CD4-positive, CD25-positive, alpha-beta regulatory T cell (primary cell): ENCODE measurements around the gene GSG1L. TPM values are rescaled to one million over a fixed set of nuclear protein-coding genes. Genes with fewer than 3 reads are reported as not detected.
"Not testable (repeated sequence)": the region's sequence is repeated elsewhere in the genome, so short reads cannot be mapped to it uniquely, and the experiment has no call there.

ENCODE experiments used
- ATAC-seq, 2 donors: fragments of 150-1000 bp; cut with Tn5 transposase; one replicate each; pipeline ENCODE4 v1.10.0; 2021; ENCODE audit warnings: low read depth in 2 of 2, moderate number of reproducible peaks in 2 of 2, moderate library complexity in 1 of 2
- DNase-seq, 3 donors: peaks; one replicate each; pipeline versions ENCODE4 v3.0.0 to v3.0.0-alpha.2; 2012 to 2022; ENCODE audit warnings: mixed read lengths in 1 of 3
- H3K27ac ChIP-seq: one replicate; pipeline ENCODE4 v1.7.0; 2013; ENCODE audit warnings: mild to moderate bottlenecking, low read length; ENCODE audit not compliant: insufficient read depth, poor library complexity, severe bottlenecking
- H3K27me3 ChIP-seq: one replicate; pipeline ENCODE4 v1.7.0; 2013; ENCODE audit warnings: low read length; ENCODE audit not compliant: control insufficient read depth, insufficient read depth
- H3K36me3 ChIP-seq: one replicate; pipeline ENCODE4 v1.7.0; 2013; ENCODE audit warnings: mild to moderate bottlenecking, low read length, moderate library complexity; ENCODE audit not compliant: control insufficient read depth, insufficient read depth
- H3K4me1 ChIP-seq: 2 replicates; pipeline ENCODE4 v1.7.0; 2013; ENCODE audit warnings: mild to moderate bottlenecking, low read length; ENCODE audit not compliant: insufficient read depth, control insufficient read depth, poor library complexity, severe bottlenecking
- H3K4me3 ChIP-seq: one replicate; pipeline ENCODE4 v1.7.0; 2013; ENCODE audit warnings: low read depth, mild to moderate bottlenecking, low read length, moderate library complexity
- H3K9me3 ChIP-seq, 2 experiments: 1 replicate in 1 of 2; 2 replicates in 1 of 2; pipeline ENCODE4 v1.7.0; 2013; ENCODE audit warnings: low read length in 2 of 2, mild to moderate bottlenecking in 1 of 2, moderate library complexity in 1 of 2; ENCODE audit not compliant: control insufficient read depth in 2 of 2
- H3K27ac Mint-ChIP-seq, 3 donors: one replicate each; pipeline ENCODE4 v1.8.0; 2020 to 2022; ENCODE audit warnings: mild to moderate bottlenecking in 3 of 3, mixed read lengths in 3 of 3, moderate library complexity in 2 of 3
- H3K27me3 Mint-ChIP-seq: one replicate; pipeline ENCODE4 v1.8.0; 2022; ENCODE audit warnings: mild to moderate bottlenecking, mixed read lengths
- H3K36me3 Mint-ChIP-seq: one replicate; pipeline ENCODE4 v1.8.0; 2020; ENCODE audit warnings: mixed read lengths
- H3K4me1 Mint-ChIP-seq, 4 donors: one replicate each; pipeline ENCODE4 v1.8.0; 2020 to 2022; ENCODE audit warnings: mixed read lengths in 4 of 4, mild to moderate bottlenecking in 1 of 4
- H3K4me3 Mint-ChIP-seq, 4 donors: one replicate each; pipeline ENCODE4 v1.8.0; 2020 to 2022; ENCODE audit warnings: mild to moderate bottlenecking in 4 of 4, mixed read lengths in 4 of 4, moderate library complexity in 3 of 4
- H3K9me3 Mint-ChIP-seq, 7 donors: one replicate each; pipeline ENCODE4 v1.8.0; 2020 to 2022; ENCODE audit warnings: mixed read lengths in 7 of 7, mild to moderate bottlenecking in 3 of 7, moderate library complexity in 2 of 7
- polyA plus RNA-seq, 4 donors: library from polyadenylated mRNA; unstranded; fragments of 300-500 nt; fragmentation: Illumina TruSeq; gene quantifications; one replicate each; pipeline ENCODE4 v1.2.3, GENCODE V29; 2021
- total RNA-seq: library from RNA; stranded (reverse); gene quantifications from one replicate; pipeline ENCODE4 v1.2.3, GENCODE V29; 2022

The GSG1L gene
- total and polyA plus RNA-seq, 5 donors from 2014 or later, result 0.15 TPM; not detected in 4

DNA sequence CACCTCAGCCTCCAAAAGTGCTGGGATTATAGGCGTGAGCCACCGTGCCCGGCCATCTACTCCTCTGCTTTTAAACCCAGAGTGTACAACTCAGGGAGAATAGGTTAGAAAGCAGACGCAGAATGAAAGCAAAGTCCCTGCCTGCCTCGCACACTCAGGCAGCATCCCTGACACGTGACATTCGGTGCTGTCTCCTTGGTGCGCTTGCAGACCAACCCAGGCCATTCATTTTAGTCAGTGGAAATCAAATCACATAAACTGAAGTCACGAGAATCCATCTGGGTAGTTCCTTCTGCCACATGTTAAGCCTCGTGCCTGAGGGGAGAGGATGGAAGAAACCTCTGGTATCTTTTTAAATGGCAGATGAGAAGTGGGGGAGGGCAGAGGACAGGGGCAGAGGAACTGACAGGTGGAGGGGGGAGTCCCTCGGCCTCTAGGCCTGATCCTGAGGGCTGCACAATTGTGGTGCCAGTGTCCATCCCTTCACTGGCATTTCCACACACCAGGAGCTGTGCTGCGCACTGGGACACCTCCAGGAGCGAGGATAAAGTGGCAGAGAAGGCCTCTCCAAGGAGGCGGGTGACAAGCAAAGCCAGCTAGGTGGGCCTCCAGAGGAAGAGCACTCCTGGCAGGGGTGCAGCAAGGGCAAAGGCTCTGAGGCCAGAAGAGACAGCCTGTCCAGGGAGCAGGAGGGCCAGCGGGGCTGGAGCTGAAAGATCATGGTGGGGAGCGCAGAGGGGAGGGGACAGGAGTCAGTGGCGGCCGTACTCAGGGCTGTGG lies 317.2 kb downstream of the GSG1L start:
- ATAC-seq (no peak), DNase-seq (no peak)
- Mint-ChIP-seq H3K27me3 (no peaks in the 10 kb centered on the region), H3K9me3 (peaks cover 0 to 3% (median 0%) of the 10 kb centered on the region in 7 donors), H3K4me1 (peaks cover 4 to 14% (median 5%) of the 10 kb centered on the region in 4 donors), H3K36me3 (peaks cover 15% of the 10 kb centered on the region), H3K4me3 (no peak overlapping the region), H3K27ac (no peak overlapping the region)
- no peak overlapping the region for H3K4me3 ChIP-seq
- H3K9me3 ChIP-seq, result no peaks in the 10 kb centered on the region
- H3K36me3 ChIP-seq, result no peaks in the 10 kb centered on the region
- H3K4me1 ChIP-seq, result peaks cover 7% of the 10 kb centered on the region
- no peak overlapping the region for H3K27ac ChIP-seq
- no peaks in the 10 kb centered on the region for H3K27me3 ChIP-seq

DNA sequence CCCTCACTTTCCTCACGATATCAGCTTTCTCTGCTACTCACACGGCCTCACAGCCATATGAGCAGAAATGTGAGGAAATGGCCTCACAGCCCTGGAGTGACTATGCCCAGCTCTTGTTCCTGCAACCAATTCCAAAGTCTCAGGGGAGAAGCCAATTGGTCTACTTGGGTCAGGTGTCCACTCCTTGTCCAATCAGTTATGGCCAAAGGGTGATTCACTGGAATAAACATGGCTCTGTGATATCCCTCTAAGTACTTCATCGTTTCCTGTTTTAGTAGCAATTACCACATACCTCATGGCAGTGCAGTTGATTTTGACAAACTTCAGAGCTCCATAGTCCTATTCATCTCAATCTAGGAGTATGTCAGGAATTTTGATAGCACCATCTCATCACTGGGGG lies 318.2 kb downstream of the GSG1L start:
- Mint-ChIP-seq H3K4me3 (no peak overlapping the region), H3K27ac (no peak overlapping the region), H3K9me3 (peaks cover 0 to 3% (median 0%) of the 10 kb centered on the region in 7 donors), H3K36me3 (peaks cover 15% of the 10 kb centered on the region), H3K4me1 (peaks cover 4 to 14% (median 5%) of the 10 kb centered on the region in 4 donors), H3K27me3 (no peaks in the 10 kb centered on the region)
- Histone ChIP-seq H3K36me3 (peaks cover 4% of the 10 kb centered on the region), H3K27me3 (no peaks in the 10 kb centered on the region), H3K4me1 (peaks cover 7% of the 10 kb centered on the region), H3K4me3 (no peak overlapping the region), H3K27ac (no peak overlapping the region), H3K9me3 (no peaks in the 10 kb centered on the region)
- ATAC-seq (no peak), DNase-seq (no peak)

DNA sequence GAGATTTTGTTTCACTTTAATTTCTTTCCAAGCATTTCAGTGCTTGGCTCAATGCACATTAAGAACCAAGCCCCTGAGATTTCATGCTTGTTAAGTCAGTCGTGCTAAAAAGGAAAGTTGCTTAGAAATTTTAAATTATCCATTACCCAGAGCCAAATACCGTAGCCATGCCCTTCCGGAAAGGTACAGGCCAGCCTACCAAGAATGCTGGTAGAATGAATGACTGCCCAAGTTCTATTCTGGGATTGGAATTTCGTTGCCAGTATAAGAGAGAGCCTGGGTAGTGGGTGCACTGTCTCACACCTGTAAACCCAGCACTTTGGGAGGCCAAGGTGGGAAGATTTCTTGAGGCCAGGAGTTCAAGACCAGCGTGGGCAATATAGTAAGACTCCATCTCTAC lies 319.6 kb downstream of the GSG1L start:
- no peak overlapping the region for H3K27ac ChIP-seq
- no peak overlapping the region for H3K4me3 ChIP-seq
- no peaks in the 10 kb centered on the region for H3K27me3 Mint-ChIP-seq
- peaks cover 17% of the 10 kb centered on the region for H3K36me3 Mint-ChIP-seq
- H3K27ac Mint-ChIP-seq, result no peak overlapping the region
- H3K9me3 Mint-ChIP-seq, result peaks cover 0 to 3% (median 0%) of the 10 kb centered on the region in 7 donors
- no peaks in the 10 kb centered on the region for H3K9me3 ChIP-seq
- H3K4me1 Mint-ChIP-seq, result peaks cover 4 to 12% (median 5%) of the 10 kb centered on the region in 4 donors
- no peak for DNase-seq
- H3K4me1 ChIP-seq, result peaks cover 6% of the 10 kb centered on the region
- peaks cover 4% of the 10 kb centered on the region for H3K36me3 ChIP-seq
- no peak overlapping the region for H3K4me3 Mint-ChIP-seq
- no peaks in the 10 kb centered on the region for H3K27me3 ChIP-seq
- no peak for ATAC-seq

DNA sequence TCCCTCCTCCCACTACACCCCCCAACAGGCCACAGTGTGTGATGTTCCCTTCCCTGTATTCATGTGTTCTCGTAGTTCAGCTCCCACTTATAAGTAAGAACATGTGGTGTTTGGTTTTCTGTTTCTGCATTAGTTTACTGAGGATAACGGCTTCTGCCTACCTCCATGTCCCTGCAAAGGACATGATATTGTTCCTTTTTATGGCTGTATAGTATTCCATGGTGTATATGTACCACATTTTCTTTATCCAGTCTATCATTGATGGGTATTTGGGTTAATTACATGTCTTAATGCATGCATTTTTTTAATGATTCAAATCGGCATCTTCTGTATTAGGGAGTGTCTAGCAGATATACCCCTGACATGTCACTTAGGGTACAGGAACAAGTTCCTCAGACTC lies 320.5 kb downstream of the GSG1L start:
- not testable (repeated sequence) for H3K9me3 ChIP-seq, H3K4me1 Mint-ChIP-seq, H3K4me3 Mint-ChIP-seq, DNase-seq, H3K27ac Mint-ChIP-seq, ATAC-seq, H3K9me3 Mint-ChIP-seq, H3K27me3 Mint-ChIP-seq, H3K4me3 ChIP-seq, H3K27me3 ChIP-seq, H3K4me1 ChIP-seq, H3K36me3 ChIP-seq, H3K27ac ChIP-seq
- peaks cover 25% of the 10 kb centered on the region for H3K36me3 Mint-ChIP-seq

DNA sequence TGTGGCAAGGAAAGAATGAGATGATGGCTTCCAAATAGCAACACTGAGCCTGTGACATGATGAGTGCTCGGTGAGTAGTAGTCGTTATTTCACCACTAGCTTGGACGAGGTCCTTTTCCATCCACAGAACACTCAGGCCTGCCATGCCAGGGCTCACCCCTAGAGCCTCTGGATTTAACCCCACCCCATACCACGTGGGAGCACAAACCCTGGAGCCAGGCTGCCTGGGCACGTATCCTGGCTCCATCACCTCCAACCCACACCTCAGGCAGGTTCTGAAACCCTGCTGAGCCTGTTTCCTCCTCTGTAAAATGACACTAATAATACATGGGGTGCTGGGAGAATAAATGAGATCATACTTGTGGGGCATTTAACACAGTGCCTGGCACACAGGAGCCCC lies 321.2 kb downstream of the GSG1L start:
- DNase-seq (no peak), ATAC-seq (no peak)
- H3K4me3 ChIP-seq, result no peak overlapping the region
- Mint-ChIP-seq H3K4me3 (no peak overlapping the region), H3K36me3 (peaks cover 27% of the 10 kb centered on the region), H3K27ac (no peak overlapping the region), H3K27me3 (no peaks in the 10 kb centered on the region), H3K4me1 (peaks cover 0 to 5% (median 3%) of the 10 kb centered on the region in 4 donors), H3K9me3 (peaks cover 0 to 3% (median 0%) of the 10 kb centered on the region in 7 donors)
- no peak overlapping the region for H3K27ac ChIP-seq
- no peaks in the 10 kb centered on the region for H3K9me3 ChIP-seq
- no peaks in the 10 kb centered on the region for H3K27me3 ChIP-seq
- H3K36me3 ChIP-seq, result peaks cover 4% of the 10 kb centered on the region
- H3K4me1 ChIP-seq, result no peaks in the 10 kb centered on the region

DNA sequence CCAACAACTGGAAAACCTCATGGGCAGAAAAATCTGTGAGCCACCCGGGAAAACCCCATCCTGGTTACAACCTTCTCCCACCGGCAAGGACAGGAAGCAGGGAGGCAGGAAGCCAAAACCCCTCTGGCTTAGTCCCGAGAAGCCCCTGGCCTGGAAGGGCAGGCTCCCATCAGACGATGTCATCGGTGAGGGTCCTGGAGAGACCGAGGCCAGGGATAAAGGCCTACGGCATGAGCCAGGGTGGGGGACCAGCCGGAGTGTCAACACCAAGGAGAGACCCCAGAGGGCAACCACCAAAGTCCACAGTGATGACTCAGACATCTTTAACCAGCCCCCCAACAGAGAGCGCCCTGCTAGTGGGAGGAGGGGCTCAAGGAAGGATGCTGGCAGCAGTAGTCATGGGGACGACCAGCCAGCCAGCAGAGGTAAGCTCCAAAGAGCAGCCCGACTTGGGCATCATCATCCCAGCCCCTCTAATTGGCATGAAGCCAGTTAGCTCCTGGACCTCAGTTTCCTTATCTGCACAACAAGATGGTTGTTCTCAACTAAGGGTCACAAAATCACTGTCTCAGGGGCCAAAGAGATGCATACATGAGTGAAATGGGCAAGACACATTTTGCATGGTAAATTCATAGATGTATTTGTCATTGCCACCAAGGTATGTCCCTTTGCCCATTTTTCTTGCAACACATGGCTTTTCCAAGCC lies 322.9 kb downstream of the GSG1L start:
- DNase-seq (no peak), ATAC-seq (no peak)
- no peak overlapping the region for H3K4me3 ChIP-seq
- no peak overlapping the region for H3K4me3 Mint-ChIP-seq
- H3K27ac Mint-ChIP-seq, result no peak overlapping the region
- peaks cover 4% of the 10 kb centered on the region for H3K36me3 ChIP-seq
- H3K36me3 Mint-ChIP-seq, result peaks cover 32% of the 10 kb centered on the region
- no peaks in the 10 kb centered on the region for H3K4me1 ChIP-seq
- H3K9me3 ChIP-seq, result no peaks in the 10 kb centered on the region
- H3K4me1 Mint-ChIP-seq, result peaks cover 0 to 5% (median 0%) of the 10 kb centered on the region in 4 donors
- H3K9me3 Mint-ChIP-seq, result peaks cover 0 to 3% (median 0%) of the 10 kb centered on the region in 7 donors
- no peak overlapping the region for H3K27ac ChIP-seq
- H3K27me3 Mint-ChIP-seq, result no peaks in the 10 kb centered on the region
- no peaks in the 10 kb centered on the region for H3K27me3 ChIP-seq

DNA sequence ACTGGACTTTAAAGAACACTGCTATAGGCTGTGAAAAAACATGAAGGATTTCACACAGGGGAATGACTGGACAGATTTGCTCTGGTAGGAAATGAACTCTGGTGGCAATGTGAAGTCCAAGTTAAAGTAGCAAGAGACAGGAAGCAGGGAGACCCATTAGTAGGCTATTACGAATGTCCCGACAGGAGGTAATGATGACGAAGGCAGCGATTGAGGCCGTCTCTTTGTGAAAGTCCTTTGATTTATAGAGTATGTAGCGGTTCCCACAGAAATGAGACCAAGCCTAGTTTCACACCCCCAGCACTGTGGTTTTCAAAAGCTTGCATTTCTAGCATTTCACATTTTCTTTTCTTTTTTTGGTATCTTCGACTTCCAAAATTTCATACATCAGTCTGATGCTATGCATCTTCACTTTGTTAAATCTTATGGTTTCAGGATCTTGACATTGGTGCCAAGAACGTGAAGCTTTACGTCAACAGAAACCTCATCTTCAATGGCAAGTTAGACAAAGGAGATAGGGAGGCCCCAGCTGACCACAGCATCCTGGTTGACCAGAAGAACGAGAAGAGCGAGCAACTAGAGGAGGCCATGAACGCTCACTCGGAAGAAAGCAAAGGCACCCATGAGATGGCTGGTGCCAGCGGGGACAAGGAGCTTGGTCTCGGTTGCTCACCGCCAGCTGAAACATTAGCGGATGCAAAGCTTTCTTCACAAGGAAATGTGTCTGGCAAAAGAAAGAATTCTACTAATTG lies 323.7 kb downstream of the GSG1L start:
- peaks cover 0 to 3% (median 0%) of the 10 kb centered on the region in 7 donors for H3K9me3 Mint-ChIP-seq
- Histone ChIP-seq H3K27ac (no peak overlapping the region), H3K36me3 (peaks cover 4% of the 10 kb centered on the region), H3K9me3 (no peaks in the 10 kb centered on the region), H3K4me3 (no peak overlapping the region), H3K27me3 (no peaks in the 10 kb centered on the region), H3K4me1 (no peaks in the 10 kb centered on the region)
- peak overlapping the region in 1 of 3 donors; percentile 24 for H3K27ac Mint-ChIP-seq
- peaks cover 37% of the 10 kb centered on the region for H3K36me3 Mint-ChIP-seq
- peaks cover 0 to 5% (median 0%) of the 10 kb centered on the region in 4 donors for H3K4me1 Mint-ChIP-seq
- DNase-seq (no peak), ATAC-seq (no peak)
- H3K27me3 Mint-ChIP-seq, result no peaks in the 10 kb centered on the region
- no peak overlapping the region for H3K4me3 Mint-ChIP-seq
